ENCODE results near the gene LGALS1. TPM values are rescaled to one million over a fixed set of nuclear protein-coding genes. Genes with fewer than 3 reads are reported as not detected.

Gene LGALS1
- total and polyA plus RNA-seq, 4 donors: 347 to 1,622 (median 947) TPM

- DNase-seq: no peak
- Histone ChIP-seq H3K27ac (ENCODE audit: low read depth in 1 of 2, low read length in 1 of 2) (peak overlapping the region in 1 of 2 donors; percentile 55), H3K36me3 (ENCODE audit: control insufficient read depth in 4 of 4, insufficient read depth in 4 of 4, low read length in 4 of 4) (peaks cover 0 to 27% (median 12%) of the 10 kb centered on the region in 4 donors), H3K9me3 (ENCODE audit: control insufficient read depth in 4 of 4, insufficient read depth in 3 of 4, low read length in 3 of 4) (no peaks in the 10 kb centered on the region), H3K9ac (ENCODE audit: insufficient read depth in 1 of 2, low read length in 2 of 2) (peak overlapping the region; percentile 38 to 45), H3K27me3 (ENCODE audit: control insufficient read depth in 3 of 3, insufficient read depth in 3 of 3, low read length in 2 of 3) (no peaks in the 10 kb centered on the region), H3K4me3 (no peak overlapping the region), H3K4me1 (ENCODE audit: control insufficient read depth in 5 of 5, insufficient read depth in 5 of 5, low read length in 5 of 5) (peaks cover 7 to 71% (median 36%) of the 10 kb centered on the region in 5 donors)
- ATAC-seq (ENCODE audit: insufficient read depth, low FRiP score): no peak
- TF ChIP-seq, protein P1, sequence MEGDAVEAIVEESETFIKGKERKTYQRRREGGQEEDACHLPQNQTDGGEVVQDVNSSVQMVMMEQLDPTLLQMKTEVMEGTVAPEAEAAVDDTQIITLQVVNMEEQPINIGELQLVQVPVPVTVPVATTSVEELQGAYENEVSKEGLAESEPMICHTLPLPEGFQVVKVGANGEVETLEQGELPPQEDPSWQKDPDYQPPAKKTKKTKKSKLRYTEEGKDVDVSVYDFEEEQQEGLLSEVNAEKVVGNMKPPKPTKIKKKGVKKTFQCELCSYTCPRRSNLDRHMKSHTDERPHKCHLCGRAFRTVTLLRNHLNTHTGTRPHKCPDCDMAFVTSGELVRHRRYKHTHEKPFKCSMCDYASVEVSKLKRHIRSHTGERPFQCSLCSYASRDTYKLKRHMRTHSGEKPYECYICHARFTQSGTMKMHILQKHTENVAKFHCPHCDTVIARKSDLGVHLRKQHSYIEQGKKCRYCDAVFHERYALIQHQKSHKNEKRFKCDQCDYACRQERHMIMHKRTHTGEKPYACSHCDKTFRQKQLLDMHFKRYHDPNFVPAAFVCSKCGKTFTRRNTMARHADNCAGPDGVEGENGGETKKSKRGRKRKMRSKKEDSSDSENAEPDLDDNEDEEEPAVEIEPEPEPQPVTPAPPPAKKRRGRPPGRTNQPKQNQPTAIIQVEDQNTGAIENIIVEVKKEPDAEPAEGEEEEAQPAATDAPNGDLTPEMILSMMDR (IDR thresholded peaks at IDR 0.05; ENCODE audit: control extremely low read depth, extremely low read depth): no peak
- 22 to 36% methylated on average over 8 of the region's 8 CpGs for WGBS, 2 donors
Measured at GRCh38 chr22:37634417-37634924, 41.0 kb upstream of the LGALS1 start.

DNA sequence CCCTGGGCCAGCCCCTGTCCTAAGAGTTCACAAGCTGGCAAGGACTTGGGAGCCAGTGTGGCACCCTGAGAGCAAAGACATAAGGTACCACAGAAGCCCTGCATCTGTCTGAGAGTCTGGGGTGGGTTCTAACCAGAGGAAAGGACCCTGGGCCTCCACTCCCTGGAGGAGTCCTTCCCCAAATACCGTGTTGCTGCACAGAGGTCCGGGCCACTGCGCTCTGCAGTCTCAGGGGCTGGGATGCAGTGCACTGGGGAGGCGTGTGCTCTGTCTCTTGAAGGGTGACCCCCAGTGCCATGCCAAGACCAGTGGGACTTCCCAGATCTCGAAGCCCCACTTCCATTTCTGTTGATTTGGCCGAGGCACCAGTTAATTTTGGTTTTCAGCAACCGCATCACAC is 40.3 kb upstream of the LGALS1 start:
- TF ChIP-seq, protein P1 (IDR thresholded peaks at IDR 0.05; ENCODE audit: control extremely low read depth, extremely low read depth): no peak
- Histone ChIP-seq H3K27me3 (ENCODE audit: control insufficient read depth in 3 of 3, insufficient read depth in 3 of 3, low read length in 2 of 3) (no peaks in the 10 kb centered on the region), H3K4me1 (ENCODE audit: control insufficient read depth in 5 of 5, insufficient read depth in 5 of 5, low read length in 5 of 5) (peaks cover 7 to 71% (median 36%) of the 10 kb centered on the region in 5 donors), H3K9ac (ENCODE audit: insufficient read depth in 1 of 2, low read length in 2 of 2) (peak overlapping the region in 1 of 2 donors; percentile 45), H3K27ac (ENCODE audit: low read depth in 1 of 2, low read length in 1 of 2) (no peak overlapping the region), H3K4me3 (no peak overlapping the region), H3K36me3 (ENCODE audit: control insufficient read depth in 4 of 4, insufficient read depth in 4 of 4, low read length in 4 of 4) (peaks cover 0 to 22% (median 11%) of the 10 kb centered on the region in 4 donors), H3K9me3 (ENCODE audit: control insufficient read depth in 4 of 4, insufficient read depth in 3 of 4, low read length in 3 of 4) (no peaks in the 10 kb centered on the region)
- 79 to 84% methylated on average over 7 of the region's 7 CpGs for WGBS, 2 donors
- DNase-seq (no peak), ATAC-seq (ENCODE audit: insufficient read depth, low FRiP score) (no peak)

DNA sequence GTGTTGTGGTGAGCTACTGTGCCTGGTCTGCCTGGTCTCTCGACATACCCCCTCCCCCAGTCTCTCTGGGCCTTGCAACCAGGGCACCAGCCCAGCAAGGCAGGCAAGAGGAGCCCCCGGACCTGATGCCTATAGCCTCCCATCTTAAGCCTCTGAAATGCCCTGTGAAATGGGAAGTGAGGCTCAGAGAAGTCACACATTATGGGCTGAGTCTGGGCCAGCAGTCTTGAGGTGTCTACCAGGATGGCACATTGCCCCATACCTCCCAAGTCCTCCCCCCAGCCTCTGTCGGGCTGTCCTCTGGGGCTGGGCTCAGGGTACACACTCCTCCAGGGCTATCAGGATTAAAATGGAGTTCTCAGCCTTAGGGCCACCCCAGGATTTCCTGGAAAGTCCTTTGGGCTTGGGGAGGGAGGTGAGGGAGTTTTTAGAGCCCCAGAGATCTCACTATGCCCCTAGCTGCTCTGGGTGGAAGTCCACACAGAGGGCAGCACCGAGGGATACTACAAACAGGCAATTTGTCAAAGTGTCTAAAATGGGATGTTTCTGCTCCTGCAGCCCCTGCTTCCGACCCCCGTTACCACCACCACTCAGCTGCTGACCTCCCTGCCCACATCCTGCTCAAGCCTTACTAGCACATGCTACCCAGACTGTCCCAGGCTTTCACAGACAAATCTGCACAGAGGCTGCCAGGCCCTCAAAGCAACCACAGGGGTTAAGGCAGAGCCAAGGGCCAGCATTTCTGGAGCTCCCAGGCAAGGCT is 39.1 kb upstream of the LGALS1 start:
- 29 to 52% methylated on average over 6 of the region's 6 CpGs for WGBS, 2 donors
- peak overlapping the region in 1 of 2 donors; percentile 47 for H3K9ac ChIP-seq (ENCODE audit: insufficient read depth in 1 of 2, low read length in 2 of 2)

More for the DNA sequence above, 39.1 kb upstream of the LGALS1 start:
- Histone ChIP-seq H3K4me3 (no peak overlapping the region), H3K4me1 (ENCODE audit: control insufficient read depth in 5 of 5, insufficient read depth in 5 of 5, low read length in 5 of 5) (peaks cover 7 to 81% (median 36%) of the 10 kb centered on the region in 5 donors), H3K36me3 (ENCODE audit: control insufficient read depth in 4 of 4, insufficient read depth in 4 of 4, low read length in 4 of 4) (peaks cover 0 to 14% (median 6%) of the 10 kb centered on the region in 4 donors), H3K27me3 (ENCODE audit: control insufficient read depth in 3 of 3, insufficient read depth in 3 of 3, low read length in 2 of 3) (no peaks in the 10 kb centered on the region), H3K27ac (ENCODE audit: low read depth in 1 of 2, low read length in 1 of 2) (peak overlapping the region in 1 of 2 donors; percentile 12), H3K9me3 (ENCODE audit: control insufficient read depth in 4 of 4, insufficient read depth in 3 of 4, low read length in 3 of 4) (no peaks in the 10 kb centered on the region)
- ATAC-seq (ENCODE audit: insufficient read depth, low FRiP score): no peak
- DNase-seq: peak in 1 of 3 donors; percentile 58
- TF ChIP-seq, protein P1 (IDR thresholded peaks at IDR 0.05; ENCODE audit: control extremely low read depth, extremely low read depth): no peak

All from lung (tissue), 12 donors.